PFSK-1 (cell line): ENCODE data around the gene CNOT1.

ENCODE experiments used
- FOXP2 ChIP-seq: optimal IDR thresholded peaks from 2 replicates; pipeline ENCODE3; 2011; ENCODE audit warnings: borderline replicate concordance, control low read depth, inconsistent platforms; ENCODE audit not compliant: insufficient read depth; ENCODE audit errors: extremely low read length, extremely low read depth
- POLR2AphosphoS5 ChIP-seq: IDR thresholded peaks from 2 replicates; pipeline ENCODE4 v1.6.1; 2012; ENCODE audit warnings: low read depth, mild to moderate bottlenecking, control low read depth, low read length, moderate library complexity
- SIN3A ChIP-seq: IDR thresholded peaks from 2 replicates; pipeline ENCODE4 v1.6.1; 2012; ENCODE audit warnings: mild to moderate bottlenecking, low read length, moderate library complexity, borderline replicate concordance; ENCODE audit not compliant: insufficient read depth
- TAF1 ChIP-seq: IDR thresholded peaks from 2 replicates; pipeline ENCODE4 v1.6.1; 2012; ENCODE audit warnings: low read length, control low read depth, borderline replicate concordance; ENCODE audit not compliant: insufficient read depth
- TF ChIP-seq, protein P1 (sequence below), 2 experiments: IDR thresholded peaks; 2 replicates each; pipeline versions ENCODE4 v1.6.1 to v1.8.0; 2011 to 2012; ENCODE audit warnings: low read depth in 2 of 2, low read length in 2 of 2, control low read depth in 1 of 2, inconsistent platforms in 1 of 2, mild to moderate bottlenecking in 1 of 2, moderate library complexity in 1 of 2; ENCODE audit not compliant: insufficient read depth in 1 of 2

Gene CNOT1

GRCh38 chr16:58472266-58472665 is 157.4 kb downstream of the CNOT1 start:
- TF ChIP-seq FOXP2 (no peak), TAF1 (no peak), POLR2AphosphoS5 (no peak), SIN3A (no peak)
- TF ChIP-seq, protein P1, sequence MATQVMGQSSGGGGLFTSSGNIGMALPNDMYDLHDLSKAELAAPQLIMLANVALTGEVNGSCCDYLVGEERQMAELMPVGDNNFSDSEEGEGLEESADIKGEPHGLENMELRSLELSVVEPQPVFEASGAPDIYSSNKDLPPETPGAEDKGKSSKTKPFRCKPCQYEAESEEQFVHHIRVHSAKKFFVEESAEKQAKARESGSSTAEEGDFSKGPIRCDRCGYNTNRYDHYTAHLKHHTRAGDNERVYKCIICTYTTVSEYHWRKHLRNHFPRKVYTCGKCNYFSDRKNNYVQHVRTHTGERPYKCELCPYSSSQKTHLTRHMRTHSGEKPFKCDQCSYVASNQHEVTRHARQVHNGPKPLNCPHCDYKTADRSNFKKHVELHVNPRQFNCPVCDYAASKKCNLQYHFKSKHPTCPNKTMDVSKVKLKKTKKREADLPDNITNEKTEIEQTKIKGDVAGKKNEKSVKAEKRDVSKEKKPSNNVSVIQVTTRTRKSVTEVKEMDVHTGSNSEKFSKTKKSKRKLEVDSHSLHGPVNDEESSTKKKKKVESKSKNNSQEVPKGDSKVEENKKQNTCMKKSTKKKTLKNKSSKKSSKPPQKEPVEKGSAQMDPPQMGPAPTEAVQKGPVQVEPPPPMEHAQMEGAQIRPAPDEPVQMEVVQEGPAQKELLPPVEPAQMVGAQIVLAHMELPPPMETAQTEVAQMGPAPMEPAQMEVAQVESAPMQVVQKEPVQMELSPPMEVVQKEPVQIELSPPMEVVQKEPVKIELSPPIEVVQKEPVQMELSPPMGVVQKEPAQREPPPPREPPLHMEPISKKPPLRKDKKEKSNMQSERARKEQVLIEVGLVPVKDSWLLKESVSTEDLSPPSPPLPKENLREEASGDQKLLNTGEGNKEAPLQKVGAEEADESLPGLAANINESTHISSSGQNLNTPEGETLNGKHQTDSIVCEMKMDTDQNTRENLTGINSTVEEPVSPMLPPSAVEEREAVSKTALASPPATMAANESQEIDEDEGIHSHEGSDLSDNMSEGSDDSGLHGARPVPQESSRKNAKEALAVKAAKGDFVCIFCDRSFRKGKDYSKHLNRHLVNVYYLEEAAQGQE (IDR thresholded peaks at IDR 0.05; ENCODE audit: insufficient read depth in 1 of 2, low read depth in 2 of 2, low read length in 2 of 2), result no peak

- TF ChIP-seq FOXP2, result no peak
- TF ChIP-seq SIN3A, result no peak
- TF ChIP-seq POLR2AphosphoS5, result no peak
- TF ChIP-seq TAF1, result no peak
- TF ChIP-seq, protein P1 (IDR thresholded peaks at IDR 0.05; ENCODE audit: insufficient read depth in 1 of 2, low read depth in 2 of 2, low read length in 2 of 2), result no peak
Measured at GRCh38 chr16:58471209-58471975, 158.2 kb downstream of the CNOT1 start.
